GM12875 (cell line): ENCODE measurements around the gene OR4C12.
"Not testable (repeated sequence)": the region's sequence is repeated elsewhere in the genome, so short reads cannot be mapped to it uniquely, and the experiment has no call there.

Source experiments
- H3K4me3 ChIP-seq: one replicate; pipeline ENCODE4 v1.5.1; 2011; ENCODE audit warnings: low read depth, low read length, control low read depth
- CTCF ChIP-seq: IDR thresholded peaks from 2 replicates; pipeline ENCODE4 v1.5.1; 2011; ENCODE audit warnings: low read depth, mild to moderate bottlenecking, control low read depth, inconsistent platforms, low read length, moderate library complexity, borderline replicate concordance; ENCODE audit not compliant: insufficient read depth

The OR4C12 gene

GRCh38 chr11:49982435-49982834 is at the start of gene OR4C12:
Gene OR4C12 (minus strand): TSS chr11:49982535. CDS start chr11:49982501, 34 bp downstream.
- H3K4me3 ChIP-seq, result not testable (repeated sequence)

- no peak for TF ChIP-seq CTCF
Observed at GRCh38 chr11:50030193-50030592, 47.9 kb upstream of the OR4C12 start.

GRCh38 chr11:49995565-49995964 is 13.2 kb upstream of the OR4C12 start:
- peak; percentile 54 for TF ChIP-seq CTCF

More at GRCh38 chr11:50030193-50030592, 47.9 kb upstream of the OR4C12 start:
- H3K4me3 ChIP-seq, result no peak overlapping the region

GRCh38 chr11:49973439-49973838 is 8.9 kb downstream of the OR4C12 start:
- H3K4me3 ChIP-seq, result not testable (repeated sequence)

More at GRCh38 chr11:49995565-49995964, 13.2 kb upstream of the OR4C12 start:
- H3K4me3 ChIP-seq, result no peak overlapping the region

GRCh38 chr11:49952091-49952490 is 30.2 kb downstream of the OR4C12 start, which contains the start of gene OR4C13:
Gene OR4C13 (plus strand): TSS chr11:49952391. CDS start chr11:49952423, 32 bp downstream.
- H3K4me3 ChIP-seq, result no peak within 1 kb of the TSS
- no peak for TF ChIP-seq CTCF

- not testable (repeated sequence) for H3K4me3 ChIP-seq
Observed at GRCh38 chr11:49948701-49949100, 33.6 kb downstream of the OR4C12 start.
